Kidney epithelial cell (primary cell): ENCODE data around the gene MSN. TPM values are rescaled to one million over a fixed set of nuclear protein-coding genes. Genes with fewer than 3 reads are reported as not detected.

Source experiments
- DNase-seq: peaks from one replicate; pipeline ENCODE4 v3.0.0-alpha.2; 2010; ENCODE audit warnings: low read depth
- H3K27me3 ChIP-seq: 2 replicates; pipeline ENCODE4 v1.6.0; 2011; ENCODE audit warnings: low read length; ENCODE audit not compliant: control insufficient read depth, insufficient read depth
- H3K36me3 ChIP-seq: 2 replicates; pipeline ENCODE4 v1.5.1; 2011; ENCODE audit warnings: low read length; ENCODE audit not compliant: control insufficient read depth, insufficient read depth
- H3K4me3 ChIP-seq: 2 replicates; pipeline ENCODE4 v1.5.1; 2011; ENCODE audit warnings: low read depth, mild to moderate bottlenecking, control low read depth, low read length
- CTCF ChIP-seq: IDR thresholded peaks from 2 replicates; pipeline ENCODE4 v1.5.1; 2011; ENCODE audit warnings: mild to moderate bottlenecking, moderate library complexity, low read length, control low read depth, inconsistent platforms; ENCODE audit not compliant: insufficient read depth, poor library complexity, severe bottlenecking
- total RNA-seq: library from RNA; depleted of rRNA; stranded (reverse); fragments of >200 nt; gene quantifications from 2 replicates; pipeline ENCODE4 v1.2.3, GENCODE V29; 2015

MSN gene
- total RNA-seq, 1 donor from 2014 or later, result 402 TPM

GRCh38 chrX:65706041-65706828, 38.8 kb downstream of the MSN start:
- no peaks in the 10 kb centered on the region for H3K27me3 ChIP-seq
- DNase-seq, result no peak
- no peak for TF ChIP-seq CTCF
- H3K4me3 ChIP-seq, result no peak overlapping the region
- H3K36me3 ChIP-seq, result no peaks in the 10 kb centered on the region

GRCh38 chrX:65707151-65707550, 39.7 kb downstream of the MSN start:
- DNase-seq, result no peak
- Histone ChIP-seq H3K4me3 (no peak overlapping the region), H3K27me3 (no peaks in the 10 kb centered on the region), H3K36me3 (no peaks in the 10 kb centered on the region)
- no peak for TF ChIP-seq CTCF

GRCh38 chrX:65712005-65712806, 44.8 kb downstream of the MSN start:
- Histone ChIP-seq H3K27me3 (no peaks in the 10 kb centered on the region), H3K4me3 (no peak overlapping the region), H3K36me3 (no peaks in the 10 kb centered on the region)
- TF ChIP-seq CTCF, result no peak
- no peak for DNase-seq

- no peak for DNase-seq
- no peak for TF ChIP-seq CTCF
- Histone ChIP-seq H3K4me3 (no peak overlapping the region), H3K27me3 (no peaks in the 10 kb centered on the region), H3K36me3 (no peaks in the 10 kb centered on the region)
Measured at GRCh38 chrX:65718538-65718937, 51.1 kb downstream of the MSN start.

GRCh38 chrX:65720381-65720964, 53.0 kb downstream of the MSN start:
- H3K4me3 ChIP-seq, result no peak overlapping the region

More at GRCh38 chrX:65720381-65720964, 53.0 kb downstream of the MSN start:
- no peaks in the 10 kb centered on the region for H3K27me3 ChIP-seq
- TF ChIP-seq CTCF, result no peak
- H3K36me3 ChIP-seq, result no peaks in the 10 kb centered on the region
- no peak for DNase-seq
